GM12873 (cell line): ENCODE measurements around the gene CIB4.

ENCODE experiments used
- TF ChIP-seq, protein P1 (sequence below): IDR thresholded peaks from 2 replicates; pipeline ENCODE4 v1.5.1; 2012; ENCODE audit warnings: low read depth, mild to moderate bottlenecking, moderate library complexity, low read length, control low read depth; ENCODE audit not compliant: insufficient read depth; ENCODE audit errors: missing control alignments

CIB4 gene

DNA sequence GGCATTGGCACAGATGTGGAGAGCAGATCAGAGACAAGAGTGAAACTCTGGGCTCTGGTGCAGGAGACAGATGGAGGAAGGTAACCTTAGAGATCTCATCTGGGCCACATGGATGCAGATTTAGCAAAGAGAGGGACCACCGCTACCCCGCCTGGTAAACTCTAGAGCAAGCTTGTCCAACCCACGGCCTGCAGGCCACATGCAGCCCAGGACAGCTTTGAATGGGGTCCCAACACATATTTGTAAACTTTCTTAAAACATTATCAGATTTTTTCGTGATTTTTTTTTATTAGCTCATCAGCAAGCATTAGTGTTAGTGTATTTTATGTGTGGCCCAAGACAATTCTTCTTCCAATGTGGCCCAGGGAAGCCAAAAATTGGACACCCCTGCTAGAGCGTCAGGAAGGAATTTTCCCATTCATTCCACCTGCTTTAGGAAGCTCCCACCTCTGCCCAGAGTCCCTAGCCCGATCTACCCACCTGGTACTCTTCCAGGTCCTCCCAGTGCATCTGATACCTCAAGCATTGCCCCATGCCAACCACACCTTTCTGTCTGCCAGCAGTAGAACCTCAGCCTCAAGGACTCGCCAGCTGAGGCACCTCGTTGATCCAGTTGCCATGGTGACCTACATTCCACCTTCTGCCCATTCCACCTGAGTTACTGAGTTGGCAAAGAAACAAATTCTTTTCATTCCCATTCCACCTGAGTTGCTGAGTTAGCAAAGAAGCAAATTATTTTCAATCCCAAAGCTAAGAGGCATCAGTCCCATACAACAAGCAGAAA lies at the start of gene CIB4:
TSS of gene CIB4 (minus strand) at position 586 of the 784 bp plus-strand sequence. CDS start at position 534, 52 bp downstream.
- TF ChIP-seq, protein P1, sequence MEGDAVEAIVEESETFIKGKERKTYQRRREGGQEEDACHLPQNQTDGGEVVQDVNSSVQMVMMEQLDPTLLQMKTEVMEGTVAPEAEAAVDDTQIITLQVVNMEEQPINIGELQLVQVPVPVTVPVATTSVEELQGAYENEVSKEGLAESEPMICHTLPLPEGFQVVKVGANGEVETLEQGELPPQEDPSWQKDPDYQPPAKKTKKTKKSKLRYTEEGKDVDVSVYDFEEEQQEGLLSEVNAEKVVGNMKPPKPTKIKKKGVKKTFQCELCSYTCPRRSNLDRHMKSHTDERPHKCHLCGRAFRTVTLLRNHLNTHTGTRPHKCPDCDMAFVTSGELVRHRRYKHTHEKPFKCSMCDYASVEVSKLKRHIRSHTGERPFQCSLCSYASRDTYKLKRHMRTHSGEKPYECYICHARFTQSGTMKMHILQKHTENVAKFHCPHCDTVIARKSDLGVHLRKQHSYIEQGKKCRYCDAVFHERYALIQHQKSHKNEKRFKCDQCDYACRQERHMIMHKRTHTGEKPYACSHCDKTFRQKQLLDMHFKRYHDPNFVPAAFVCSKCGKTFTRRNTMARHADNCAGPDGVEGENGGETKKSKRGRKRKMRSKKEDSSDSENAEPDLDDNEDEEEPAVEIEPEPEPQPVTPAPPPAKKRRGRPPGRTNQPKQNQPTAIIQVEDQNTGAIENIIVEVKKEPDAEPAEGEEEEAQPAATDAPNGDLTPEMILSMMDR: no peak

DNA sequence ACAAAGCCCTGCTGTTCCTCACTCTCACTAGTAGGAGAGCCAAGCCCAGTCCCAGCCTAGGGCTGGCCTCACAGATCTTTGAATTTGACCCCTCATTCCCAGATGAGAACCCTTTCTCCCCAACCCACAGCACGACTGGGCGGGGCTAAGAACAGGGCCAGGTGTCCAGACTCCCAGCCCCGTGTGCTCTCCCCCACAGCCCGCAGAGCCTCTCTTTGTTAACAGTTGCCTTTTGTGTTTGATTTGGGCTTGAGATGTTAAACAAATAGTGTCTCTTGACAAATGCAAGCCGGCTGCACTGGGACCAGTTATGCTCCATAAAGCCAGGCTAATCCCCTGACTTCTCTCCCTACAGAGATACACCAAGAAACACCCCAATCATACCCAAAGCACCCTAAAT lies 46.6 kb upstream of the CIB4 start:
- TF ChIP-seq, protein P1: no peak

DNA sequence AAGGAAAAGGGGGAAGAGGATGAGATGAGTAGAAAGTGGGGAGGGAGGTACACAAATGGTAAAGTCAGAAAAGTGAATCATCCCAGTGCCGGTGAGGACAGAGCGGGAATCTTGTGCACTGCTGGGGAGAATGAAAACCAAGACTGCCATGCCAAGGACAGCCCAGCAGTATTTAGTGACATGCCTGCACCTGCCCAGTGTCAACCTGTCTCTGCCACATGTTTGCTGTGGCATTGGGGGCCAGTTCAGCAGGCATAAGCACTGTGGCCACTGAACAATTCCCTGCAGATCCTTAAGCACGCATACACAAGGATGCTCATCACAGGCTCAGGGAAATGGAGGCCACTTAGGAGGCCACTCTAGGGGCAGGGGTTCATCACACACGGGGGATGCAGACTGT lies 46.2 kb upstream of the CIB4 start:
- TF ChIP-seq, protein P1: no peak

DNA sequence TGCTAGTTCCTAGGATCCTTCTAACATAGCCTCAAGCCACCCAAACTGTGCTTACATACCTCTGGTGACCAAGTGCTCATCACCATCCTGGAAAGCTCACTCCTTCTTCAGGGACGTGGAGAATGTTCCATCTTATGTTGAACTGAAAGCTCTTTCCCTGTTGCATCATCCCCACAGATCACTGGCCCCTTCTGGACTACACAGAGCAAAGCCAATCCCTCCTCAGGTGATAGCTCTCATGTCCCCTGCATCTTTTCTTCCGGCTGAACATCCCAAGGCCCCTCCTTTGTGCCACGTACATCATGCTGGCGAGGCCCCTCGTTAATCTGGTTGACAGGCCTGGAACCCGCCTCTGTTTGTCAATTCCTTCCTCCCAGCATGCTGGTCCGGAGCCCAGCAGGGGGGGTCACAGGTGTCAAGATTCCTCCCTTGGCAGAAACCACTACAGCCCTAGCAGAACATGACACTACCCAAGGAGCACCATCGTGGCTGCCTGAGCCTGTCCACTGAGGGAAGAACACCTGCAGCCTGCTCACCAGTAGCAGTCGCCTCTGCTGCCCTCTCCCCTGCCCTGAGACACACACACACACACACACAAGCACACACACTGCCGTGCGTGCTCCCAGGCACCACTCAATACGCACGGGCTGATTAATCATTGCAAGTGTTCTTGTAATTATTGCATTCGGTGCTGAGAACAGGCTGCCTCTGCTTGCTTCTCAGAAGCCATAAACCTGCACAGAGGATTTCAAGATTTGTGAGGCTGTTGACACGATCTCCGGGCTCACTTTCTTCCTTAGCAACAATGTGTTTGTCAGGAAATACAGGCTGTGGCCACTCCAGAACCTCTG lies 45.0 kb upstream of the CIB4 start:
- TF ChIP-seq, protein P1: no peak

DNA sequence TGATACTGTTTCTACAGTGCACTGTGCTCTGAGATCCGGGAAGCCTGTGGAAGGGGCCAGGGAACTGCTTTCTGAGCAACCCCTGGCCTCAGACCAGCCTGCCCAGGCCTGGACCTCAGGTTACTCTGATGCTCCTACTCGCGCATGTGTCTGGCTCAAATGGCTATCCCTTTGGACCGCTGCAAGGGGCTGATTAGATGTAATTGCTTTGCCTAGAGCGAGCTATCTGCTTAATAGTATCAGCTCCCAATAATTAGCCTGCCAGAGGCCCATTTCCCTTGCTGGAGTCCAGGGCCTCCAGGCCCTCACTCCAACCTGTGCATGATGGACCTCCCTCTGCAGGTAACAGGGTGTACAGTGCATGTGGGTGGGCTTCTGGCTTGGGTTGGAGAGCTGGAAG lies 44.2 kb upstream of the CIB4 start:
- TF ChIP-seq, protein P1: no peak

DNA sequence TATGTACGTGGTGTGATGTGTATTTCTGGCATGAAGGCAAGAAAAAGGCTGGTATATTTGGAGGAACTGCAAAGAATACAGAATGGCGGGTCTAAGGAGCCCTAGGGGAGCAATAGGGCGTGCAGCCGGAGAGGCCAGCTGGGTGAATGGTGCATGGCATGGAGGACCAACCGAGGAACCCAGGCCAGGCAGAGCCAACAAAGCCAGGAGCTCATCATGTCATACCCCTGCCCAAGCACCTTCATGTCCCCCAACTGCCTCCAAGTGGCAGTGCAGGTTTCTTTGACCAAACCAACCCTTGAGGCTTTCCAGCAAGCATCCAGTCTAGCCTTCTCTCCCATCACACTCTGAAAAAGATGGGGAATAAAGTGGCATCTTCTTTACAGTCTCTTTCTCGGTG lies 42.4 kb upstream of the CIB4 start:
- TF ChIP-seq, protein P1: no peak

DNA sequence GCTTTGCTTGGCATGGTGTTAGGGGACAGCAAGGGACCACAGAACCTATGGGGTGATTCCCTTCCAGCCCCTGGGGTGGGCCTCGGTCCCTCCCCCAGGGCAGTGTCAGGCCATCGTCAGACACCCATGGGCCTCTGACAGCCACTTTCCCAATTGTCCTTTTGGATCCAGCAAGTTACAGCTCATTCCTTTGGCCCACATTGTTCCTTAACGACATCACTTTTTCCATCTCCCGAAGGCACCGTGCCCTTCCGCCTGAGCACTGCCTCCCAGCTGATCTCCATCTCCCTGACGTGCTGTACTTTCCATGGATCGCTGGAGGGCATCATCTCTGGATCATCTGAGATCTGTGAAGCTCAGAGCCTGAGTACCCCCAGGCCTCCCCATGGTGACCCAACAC lies 41.0 kb upstream of the CIB4 start:
- TF ChIP-seq, protein P1: no peak
